ENCODE results near the gene SOCS7.

The SOCS7 gene, protein sequence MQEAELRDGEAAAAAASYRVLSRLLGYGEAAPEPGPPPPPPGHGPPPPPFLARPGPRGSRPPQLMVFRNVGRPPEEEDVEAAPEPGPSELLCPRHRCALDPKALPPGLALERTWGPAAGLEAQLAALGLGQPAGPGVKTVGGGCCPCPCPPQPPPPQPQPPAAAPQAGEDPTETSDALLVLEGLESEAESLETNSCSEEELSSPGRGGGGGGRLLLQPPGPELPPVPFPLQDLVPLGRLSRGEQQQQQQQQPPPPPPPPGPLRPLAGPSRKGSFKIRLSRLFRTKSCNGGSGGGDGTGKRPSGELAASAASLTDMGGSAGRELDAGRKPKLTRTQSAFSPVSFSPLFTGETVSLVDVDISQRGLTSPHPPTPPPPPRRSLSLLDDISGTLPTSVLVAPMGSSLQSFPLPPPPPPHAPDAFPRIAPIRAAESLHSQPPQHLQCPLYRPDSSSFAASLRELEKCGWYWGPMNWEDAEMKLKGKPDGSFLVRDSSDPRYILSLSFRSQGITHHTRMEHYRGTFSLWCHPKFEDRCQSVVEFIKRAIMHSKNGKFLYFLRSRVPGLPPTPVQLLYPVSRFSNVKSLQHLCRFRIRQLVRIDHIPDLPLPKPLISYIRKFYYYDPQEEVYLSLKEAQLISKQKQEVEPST

DNA sequence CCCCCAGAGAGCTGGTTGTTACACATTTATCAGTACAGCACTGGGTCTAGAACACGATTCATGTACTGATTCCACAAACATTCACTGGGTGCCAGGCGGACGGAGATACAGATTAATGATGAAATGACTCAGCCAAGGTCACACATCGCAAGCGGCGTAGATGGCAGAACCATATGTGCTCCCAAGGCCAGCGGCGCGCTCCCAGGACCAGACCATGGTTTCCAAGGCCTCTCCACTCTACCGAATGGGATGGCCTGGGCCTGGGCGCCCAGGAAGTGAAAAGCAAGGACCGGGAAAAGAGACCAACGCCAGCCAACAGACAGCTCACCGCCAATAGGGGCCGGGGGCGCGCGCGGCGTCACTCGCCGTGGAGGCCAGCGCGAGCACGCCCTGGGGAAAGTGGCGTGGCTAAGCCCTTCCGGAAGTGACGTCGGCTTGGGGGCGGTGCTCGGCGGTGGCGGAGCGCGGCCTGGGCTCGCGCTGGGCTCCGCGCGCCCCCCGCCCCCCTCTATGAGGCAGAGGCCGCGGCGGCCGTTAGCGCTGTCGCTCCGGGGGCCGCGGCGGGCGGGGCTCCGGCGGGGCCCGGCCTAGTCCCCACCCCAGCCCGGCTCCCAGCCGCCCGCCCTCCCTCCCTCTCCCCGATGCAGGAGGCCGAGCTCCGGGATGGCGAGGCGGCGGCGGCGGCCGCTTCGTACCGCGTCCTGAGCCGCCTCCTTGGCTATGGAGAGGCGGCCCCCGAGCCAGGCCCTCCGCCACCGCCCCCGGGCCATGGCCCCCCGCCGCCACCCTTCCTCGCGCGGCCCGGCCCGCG lies at the start of gene SOCS7:
Gene SOCS7 (plus strand): TSS at position 433 of the 811 bp plus-strand sequence. CDS start 209 bp downstream, at position 642.
- DNase-seq (ENCODE audit: low read depth in 1 of 2, low spot score in 1 of 2) = peak; percentile 79 to 93

DNA sequence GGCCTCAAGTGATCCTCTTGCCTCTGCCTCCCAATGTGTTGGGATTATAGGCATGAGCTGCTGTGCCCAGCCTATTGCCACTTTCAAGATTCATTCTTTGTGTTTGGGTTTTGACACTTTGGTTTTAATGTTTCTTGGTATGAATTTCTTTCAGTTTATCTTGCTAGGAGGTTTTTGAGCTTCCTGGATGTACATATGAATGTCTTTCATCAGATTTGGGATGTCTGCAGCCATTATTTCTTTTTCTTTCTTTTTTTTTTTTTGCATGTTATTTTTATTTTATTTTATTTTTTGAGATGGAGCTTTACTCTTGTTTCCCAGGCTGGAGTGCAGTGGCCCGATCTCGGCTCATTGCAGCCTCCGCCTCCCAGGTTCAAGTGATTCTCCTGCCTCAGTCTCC lies 36.1 kb upstream of the SOCS7 start:
- no peak for DNase-seq (ENCODE audit: low read depth in 1 of 2, low spot score in 1 of 2)

DNA sequence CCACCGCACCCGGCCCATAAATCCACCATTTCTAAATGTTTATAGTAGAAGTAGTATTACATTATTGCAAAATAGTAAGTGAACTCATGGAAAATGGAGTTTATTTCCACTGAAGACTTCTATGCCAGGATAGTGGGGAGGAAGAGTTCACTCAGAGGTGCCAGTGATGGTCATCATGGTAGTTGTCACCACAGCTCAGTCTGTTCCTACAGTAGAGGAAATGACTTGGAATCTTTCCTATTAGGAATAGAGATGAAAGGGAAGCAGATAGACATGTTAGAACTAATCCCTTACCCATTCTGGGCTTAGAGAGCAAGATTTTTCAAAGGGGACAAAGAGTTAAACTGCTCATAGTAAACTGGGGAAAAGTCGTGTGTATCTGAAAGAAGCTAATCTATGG lies 34.6 kb upstream of the SOCS7 start:
- no peak for DNase-seq (ENCODE audit: low read depth in 1 of 2, low spot score in 1 of 2)

DNA sequence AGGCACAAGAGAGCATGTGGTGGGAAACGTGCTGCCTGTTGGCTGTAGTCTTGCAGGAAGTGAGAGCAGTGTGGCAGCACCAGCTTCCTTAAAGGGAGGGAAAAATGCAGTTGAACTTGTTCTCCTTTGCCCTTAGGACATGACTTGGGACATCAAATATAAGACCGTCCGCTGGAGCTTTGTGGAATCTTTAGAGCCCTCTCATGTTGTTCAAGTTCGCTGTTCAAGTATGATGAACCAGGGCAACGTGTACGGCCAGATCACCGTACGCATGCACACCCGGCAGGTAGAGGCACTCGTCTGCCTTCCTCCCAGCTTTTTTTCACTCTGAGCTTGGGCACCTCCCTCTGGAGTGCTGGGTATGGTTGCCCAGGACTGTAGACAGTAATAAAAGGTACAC lies 31.2 kb upstream of the SOCS7 start:
- no peak for DNase-seq (ENCODE audit: low read depth in 1 of 2, low spot score in 1 of 2)

DNA sequence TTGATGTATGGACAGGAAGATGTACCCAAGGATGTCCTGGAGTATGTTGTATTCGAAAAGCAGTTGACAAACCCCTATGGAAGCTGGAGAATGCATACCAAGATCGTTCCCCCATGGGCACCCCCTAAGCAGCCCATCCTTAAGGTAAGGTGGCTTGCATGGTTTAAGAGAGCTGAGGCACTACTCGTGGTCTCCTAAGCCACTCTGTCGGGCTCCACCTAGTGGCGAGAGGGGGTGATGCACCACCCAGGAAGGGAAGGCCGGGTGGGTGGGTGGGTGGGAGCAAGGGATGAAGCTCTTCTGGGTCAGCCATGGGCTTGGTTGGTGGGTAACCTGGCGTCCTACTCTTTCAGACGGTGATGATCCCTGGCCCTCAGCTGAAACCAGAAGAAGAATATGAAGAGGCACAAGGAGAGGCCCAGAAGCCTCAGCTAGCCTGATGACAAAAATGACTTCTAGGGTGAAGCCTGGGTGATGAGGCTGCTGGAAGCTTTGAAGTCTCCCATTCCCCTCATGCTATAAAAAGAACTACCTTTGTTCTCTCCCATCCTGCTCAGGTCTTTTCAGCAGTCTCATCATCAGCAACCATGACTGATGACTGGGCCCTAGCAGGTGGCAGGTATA lies 29.4 kb upstream of the SOCS7 start:
- peak; percentile 43 to 65 for DNase-seq (ENCODE audit: low read depth in 1 of 2, low spot score in 1 of 2)

DNA sequence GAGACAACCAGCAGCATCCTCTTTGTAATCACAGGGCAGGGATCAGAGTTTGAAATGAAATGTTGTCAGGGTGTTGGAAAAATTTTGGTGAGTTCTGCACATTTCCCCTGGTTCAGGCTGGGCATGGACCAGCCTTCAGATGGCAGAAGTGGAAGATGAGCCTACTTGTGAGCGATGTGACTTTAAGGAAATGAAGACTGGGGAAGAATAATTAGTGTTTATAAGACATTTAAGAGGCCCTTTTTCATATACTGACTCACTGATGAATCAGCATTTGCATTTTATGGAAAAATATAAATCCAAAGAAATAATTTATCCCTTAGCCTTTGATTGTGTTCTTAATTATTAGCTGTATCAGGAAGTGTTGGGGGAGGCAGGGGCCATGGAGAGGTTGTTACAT lies 28.7 kb upstream of the SOCS7 start:
- no peak for DNase-seq (ENCODE audit: low read depth in 1 of 2, low spot score in 1 of 2)

DNA sequence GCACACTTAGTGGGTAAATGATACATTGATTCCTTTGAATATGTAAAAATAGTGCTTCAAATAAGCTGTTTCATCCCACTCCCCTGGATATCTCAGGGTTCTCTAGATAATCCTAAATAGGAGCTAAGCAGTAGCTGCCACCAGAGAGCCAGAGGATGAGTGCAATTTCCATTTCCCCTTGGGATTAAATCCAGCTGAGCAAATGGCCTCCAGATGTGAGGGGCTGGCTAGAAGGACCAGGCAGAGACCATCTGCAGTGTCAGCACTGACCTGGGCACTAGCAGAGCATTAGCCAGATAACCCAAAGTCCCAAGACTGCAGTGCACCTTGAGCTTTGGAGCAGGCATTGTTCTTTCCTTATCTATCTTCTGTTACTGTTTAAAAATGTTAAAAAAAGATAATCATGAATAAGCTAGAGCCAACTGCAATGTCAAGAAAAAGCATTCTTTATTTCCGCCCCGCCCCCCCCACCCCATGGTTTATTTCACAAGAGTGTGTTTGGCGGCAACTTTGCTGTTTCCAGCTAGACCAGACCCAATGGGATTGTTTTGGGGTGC lies 27.4 kb upstream of the SOCS7 start:
- DNase-seq (ENCODE audit: low read depth in 1 of 2, low spot score in 1 of 2) = no peak

DNA sequence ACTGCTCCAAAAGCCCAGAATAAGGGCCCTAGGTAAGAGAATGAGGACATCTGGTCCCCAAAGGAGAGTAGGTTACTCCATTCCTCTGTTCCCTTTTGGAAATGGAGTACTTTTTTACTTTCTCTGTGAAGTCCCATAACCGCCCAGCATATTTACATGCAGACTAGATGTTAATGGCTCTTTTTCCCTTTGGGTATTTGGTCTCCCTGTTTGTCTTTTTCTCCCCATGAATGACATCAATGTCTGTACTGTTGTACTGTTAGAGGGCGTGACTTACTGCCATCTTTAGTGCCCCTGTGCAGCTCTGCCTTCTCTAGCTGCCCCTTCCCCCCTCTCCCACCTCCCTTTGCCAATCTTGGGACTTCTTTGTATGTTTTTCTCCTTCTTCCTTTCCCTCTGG lies 26.9 kb upstream of the SOCS7 start:
- DNase-seq (ENCODE audit: low read depth in 1 of 2, low spot score in 1 of 2) = no peak

DNA sequence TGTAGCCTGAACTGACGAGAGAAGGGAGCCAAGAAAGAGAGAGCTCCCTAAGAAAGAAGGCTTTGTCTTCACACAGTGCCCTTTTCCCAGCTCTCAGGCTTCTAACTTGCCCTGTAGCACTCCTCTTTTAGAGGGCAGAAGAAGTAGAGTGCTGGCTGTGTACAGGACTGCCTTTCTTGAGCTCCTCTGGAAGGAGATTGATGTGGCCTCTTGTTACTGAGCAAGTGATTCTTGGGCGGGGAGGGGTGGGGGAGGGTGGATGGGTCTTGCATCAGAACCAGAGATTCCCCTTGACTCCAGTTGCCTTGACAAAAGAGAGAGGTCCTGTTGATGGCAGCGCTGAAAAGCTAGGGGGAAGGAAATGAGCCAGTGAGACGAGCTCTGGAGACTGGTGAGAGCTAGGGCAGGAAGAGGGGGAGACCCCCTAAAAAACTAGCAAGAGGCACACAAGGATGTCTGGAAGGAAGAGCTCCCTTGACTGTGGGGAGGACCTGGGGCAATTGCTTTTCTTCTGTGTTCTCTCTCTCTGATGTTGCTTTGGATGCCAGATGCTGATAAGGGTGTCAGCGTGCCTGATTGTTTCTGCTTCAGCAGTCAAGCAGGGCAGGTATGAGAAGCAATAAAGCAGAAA lies 26.3 kb upstream of the SOCS7 start:
- no peak for DNase-seq (ENCODE audit: low read depth in 1 of 2, low spot score in 1 of 2)

DNA sequence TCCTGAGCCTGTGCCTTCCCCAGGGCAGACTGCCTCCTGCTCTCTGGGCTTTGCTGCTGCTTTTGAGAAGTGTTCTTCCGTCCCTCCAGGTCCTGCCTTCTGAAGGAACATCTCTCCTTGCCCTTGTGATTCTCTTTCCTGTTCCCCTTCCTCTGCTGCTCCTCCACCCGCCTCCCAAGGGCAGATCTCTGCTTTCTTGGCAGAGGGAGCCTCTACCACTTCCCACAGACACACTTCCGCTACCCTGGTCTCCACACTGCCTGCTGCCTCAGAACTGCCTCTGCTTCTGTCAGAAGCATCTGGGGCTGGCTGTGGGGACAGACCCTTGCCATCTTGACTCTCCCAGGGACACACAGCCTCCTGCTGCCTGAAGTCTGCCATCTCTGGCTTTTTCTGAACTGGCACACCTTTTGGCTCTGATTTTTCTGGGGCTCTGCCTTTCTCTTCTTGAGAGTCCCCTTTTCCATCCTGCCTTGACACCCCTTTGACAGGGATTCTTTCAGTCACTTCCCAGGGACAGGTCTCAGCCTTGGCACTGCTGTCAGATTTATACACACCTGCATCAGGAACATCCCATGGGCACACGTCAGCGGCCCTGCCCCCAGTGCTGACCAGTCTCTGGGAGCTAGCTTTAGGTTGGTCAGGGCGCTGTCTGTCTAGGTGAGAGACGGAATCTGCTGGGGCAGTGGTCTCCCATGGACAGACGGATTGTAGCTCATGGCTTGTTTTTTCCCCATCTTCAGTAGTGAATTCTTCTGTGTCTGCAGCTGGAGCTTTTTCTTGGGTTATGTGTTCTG lies 24.4 kb upstream of the SOCS7 start:
- DNase-seq (ENCODE audit: low read depth in 1 of 2, low spot score in 1 of 2) = no peak

DNA sequence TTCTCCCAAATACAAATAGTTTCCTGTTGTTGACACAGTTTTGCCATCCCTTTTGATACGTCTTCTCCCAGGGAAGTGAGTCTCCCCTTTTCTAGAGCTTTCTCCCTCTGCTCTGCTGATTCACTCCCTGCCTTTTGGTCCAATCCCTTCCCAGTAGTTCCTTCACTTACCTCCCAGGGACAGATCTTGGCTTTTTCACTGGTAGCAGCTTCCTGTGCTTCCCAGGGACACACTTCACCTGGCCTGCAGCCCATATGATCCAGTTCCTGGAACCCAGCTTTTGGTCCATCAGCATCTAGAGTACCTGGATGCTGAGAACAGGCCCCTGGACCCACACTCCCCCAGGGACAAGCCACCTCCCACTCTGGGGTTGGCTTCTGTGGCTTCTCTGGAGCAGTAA lies 23.7 kb upstream of the SOCS7 start:
- DNase-seq (ENCODE audit: low read depth in 1 of 2, low spot score in 1 of 2) = no peak

DNA sequence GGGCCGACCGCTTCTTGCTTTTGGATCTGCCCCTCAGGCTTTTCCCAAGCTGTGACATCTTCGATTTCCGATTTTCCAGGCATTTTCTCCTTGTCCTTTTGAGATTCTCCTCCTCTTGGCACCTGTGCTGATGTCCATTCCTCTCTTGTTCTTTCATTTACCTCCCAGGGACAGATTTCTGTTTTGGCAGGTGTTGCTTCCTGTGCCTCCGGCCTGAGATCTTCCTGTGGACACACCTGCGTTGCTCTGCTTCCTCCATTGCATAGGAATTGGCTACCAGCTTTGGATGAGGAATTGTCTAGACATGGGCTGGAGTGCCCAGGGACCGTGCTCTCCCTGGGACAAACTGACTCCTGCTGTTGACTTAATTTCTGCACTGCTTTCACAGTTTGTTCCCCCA lies 23.0 kb upstream of the SOCS7 start:
- DNase-seq (ENCODE audit: low read depth in 1 of 2, low spot score in 1 of 2) = no peak

DNA sequence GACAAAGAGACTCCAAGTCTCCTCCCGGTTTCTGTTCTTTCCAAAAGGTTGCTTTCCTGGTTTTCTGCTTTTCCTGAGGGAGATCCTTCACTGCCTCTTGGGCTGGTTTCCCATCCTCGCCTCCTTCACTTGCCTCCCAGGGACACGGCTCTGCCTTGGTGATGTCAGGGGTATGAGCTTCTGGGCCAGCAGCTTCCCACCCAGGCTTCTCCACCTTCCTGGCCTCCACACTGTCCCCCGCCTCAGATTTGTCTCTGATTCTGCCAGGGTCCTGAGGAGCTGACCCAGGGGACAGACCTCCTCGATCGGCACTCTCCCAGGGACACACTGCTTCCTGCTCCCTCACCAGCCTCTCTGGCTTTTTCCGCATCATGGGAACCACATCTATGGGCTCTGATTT lies 22.4 kb upstream of the SOCS7 start:
- DNase-seq (ENCODE audit: low read depth in 1 of 2, low spot score in 1 of 2) = no peak

DNA sequence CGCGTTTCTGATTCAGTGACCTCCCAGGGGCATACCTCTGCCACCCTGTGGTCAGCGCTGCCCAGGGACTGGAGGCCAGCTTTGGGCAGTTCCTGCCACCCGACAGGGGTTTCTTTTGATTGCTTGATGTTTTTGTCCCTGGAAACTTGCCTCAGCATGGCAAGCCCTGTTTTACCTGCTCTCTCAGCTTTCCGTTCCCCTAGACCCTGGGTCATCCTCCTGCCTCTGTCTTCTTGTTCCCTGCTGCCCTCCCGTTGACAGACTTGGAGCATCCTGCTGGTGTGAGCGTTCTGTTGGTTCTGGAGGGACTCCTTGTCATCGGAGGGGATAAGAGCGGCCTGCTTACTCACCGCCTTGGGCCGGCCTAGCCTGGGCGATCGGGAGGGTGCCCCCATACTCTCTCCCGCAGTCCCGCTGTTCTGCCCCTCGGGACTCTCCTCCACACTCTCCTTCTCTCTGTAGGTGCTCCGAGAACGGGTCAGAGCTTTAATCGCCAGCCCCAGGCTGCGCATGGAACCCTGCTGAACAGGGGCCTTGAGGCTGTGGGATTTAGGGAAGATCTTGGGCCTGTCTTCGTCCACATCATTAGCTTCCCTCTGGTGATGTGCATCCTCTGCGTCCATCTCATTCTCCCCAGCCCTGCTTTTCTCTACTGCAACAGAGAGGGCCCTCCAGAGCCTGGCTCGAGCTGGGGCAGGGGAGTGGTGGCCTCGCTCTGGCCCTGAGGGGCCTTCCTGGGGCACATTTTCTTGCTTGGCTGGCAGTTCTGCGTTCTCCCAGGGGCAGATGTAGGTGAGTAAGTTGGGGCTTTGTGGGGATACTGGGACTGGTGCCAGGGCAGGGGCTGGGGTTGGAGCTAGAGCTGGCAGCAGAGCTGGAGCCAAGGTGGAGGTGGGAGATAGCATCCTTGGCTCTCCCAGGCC lies 21.6 kb upstream of the SOCS7 start:
- DNase-seq (ENCODE audit: low read depth in 1 of 2, low spot score in 1 of 2) = no peak

DNA sequence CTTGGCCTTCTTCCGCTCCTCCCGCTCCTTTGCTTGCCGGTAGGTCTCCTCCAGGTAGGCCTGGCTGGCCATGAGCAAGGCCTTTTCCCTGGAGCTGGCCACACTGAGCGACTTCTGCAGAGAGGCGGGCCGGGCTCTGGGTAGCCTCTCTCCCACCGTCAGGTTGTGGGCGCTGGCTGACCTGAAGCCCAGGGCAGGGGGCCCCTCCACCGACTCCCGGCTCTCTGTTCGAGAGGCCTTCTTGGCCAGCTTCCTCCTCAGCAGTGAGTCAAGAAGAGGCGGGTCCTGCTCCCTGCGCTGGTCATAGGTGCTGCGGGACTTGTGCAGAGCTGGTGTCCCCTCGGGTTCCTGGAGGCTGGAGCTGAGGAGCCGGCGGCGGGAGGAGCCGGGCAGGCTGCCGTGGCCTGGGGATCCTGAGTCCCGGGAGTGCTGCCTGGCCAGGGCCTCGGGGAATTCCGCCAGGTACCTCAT lies 20.7 kb upstream of the SOCS7 start:
- DNase-seq (ENCODE audit: low read depth in 1 of 2, low spot score in 1 of 2) = no peak

DNA sequence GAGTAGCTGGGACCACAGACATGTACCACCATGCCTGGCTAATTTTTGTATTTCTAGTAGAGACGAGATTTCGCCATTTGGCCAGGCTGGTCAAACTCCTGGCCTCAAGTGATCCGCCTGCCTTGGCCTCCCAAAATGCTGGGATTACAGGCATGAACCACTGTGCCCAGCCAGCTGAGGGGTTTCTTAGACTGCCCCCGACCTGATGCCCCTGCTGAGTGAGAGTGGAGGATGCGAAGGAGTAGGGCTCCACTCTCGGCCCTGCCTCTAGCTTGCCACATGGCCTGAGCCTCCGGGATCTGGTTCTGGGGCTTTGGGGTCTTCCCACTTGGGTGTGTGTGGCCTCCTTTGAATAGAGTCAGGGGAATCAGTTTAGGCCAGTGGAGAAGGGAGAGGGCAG lies 18.9 kb upstream of the SOCS7 start:
- no peak for DNase-seq (ENCODE audit: low read depth in 1 of 2, low spot score in 1 of 2)

DNA sequence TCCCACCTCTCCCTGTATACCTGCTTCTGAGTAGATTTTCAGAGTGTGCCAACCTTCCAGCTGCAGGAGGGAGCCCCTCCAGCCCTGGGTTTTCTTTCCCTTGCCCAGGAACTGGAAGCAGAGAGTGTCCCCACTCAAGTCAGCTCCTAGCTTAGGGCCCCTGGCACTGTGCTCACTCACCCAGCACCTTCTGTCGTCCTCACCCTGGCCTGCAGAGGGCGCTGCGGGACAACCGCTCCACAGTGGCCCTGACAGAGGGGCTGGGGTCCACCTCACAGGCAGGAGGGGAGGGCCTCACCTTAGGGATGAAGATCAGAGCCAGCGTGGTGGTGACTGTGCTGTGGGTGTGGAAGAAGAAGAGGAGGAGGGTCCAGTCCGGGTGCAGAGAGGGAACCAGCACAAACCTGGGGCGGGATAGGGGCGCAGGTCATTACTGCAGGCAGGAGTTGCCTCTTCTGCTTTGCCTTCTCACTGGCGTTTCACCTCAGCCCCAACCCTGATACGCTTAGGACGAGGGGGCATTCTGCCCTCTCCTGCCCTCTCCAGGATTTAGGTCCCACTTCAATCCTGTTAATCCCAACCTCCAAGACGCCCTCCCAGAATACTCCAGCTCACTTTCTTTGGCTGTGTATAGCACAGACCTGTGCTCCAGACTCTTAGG lies 17.9 kb upstream of the SOCS7 start:
- DNase-seq (ENCODE audit: low read depth in 1 of 2, low spot score in 1 of 2) = no peak
